Body of pancreas (tissue), 4 donors: Measurements from ENCODE around the gene LNPEP. TPM values are rescaled to one million over a fixed set of nuclear protein-coding genes. Genes with fewer than 3 reads are reported as not detected.

Experiments
- ATAC-seq: fragments of 150-250 bp; one replicate; pipeline ENCODE4 v1.9.1; 2016
- DNase-seq, 4 donors: peaks; one replicate each; pipeline ENCODE4 v3.0.0-alpha.2; 2019
- H3K27ac ChIP-seq, 4 donors: fragments of 200-600 bp; sonication (generic); 1 replicate in 3 of 4; 2 replicates in 1 of 4; pipeline versions ENCODE4 v1.5.1 to v1.6.1; 2016 to 2019; ENCODE audit warnings: mild to moderate bottlenecking in 1 of 4, mixed read lengths in 1 of 4, moderate library complexity in 1 of 4
- H3K27me3 ChIP-seq, 2 donors: fragments of 200-600 bp; sonication (generic); one replicate each; pipeline ENCODE4 v1.6.0; 2016; ENCODE audit warnings: mild to moderate bottlenecking in 1 of 2
- H3K36me3 ChIP-seq, 2 donors: fragments of 200-600 bp; sonication (generic); replicated peaks in 1 of 2; 2 replicates each; pipeline ENCODE4 v1.5.1; 2016; ENCODE audit warnings: low read depth in 2 of 2; ENCODE audit not compliant: insufficient read depth in 1 of 2
- H3K4me1 ChIP-seq: fragments of 200-600 bp; sonication (generic); one replicate; pipeline ENCODE4 v1.6.0; 2016
- H3K4me3 ChIP-seq, 2 donors: fragments of 200-600 bp; sonication (generic); 1 replicate in 1 of 2; 2 replicates in 1 of 2; pipeline ENCODE4 v1.5.1; 2016 to 2019
- H3K9me3 ChIP-seq, 3 donors: fragments of 200-600 bp; sonication (generic); 1 replicate in 2 of 3; 2 replicates in 1 of 3; pipeline ENCODE4 v1.5.1; 2016
- POLR2A ChIP-seq, 3 donors: fragments of 450-650 bp; IDR thresholded peaks; one replicate each; pipeline ENCODE4 v1.6.1; 2016; ENCODE audit warnings: antibody characterized with exemption in 3 of 3, mild to moderate bottlenecking in 2 of 3
- WGBS, 2 donors: methylation state at CpG; one replicate each; pipeline ENCODE4 v1.1.5; 2017; 5-methylcytosine and 5-hydroxymethylcytosine counted together
- intact Hi-C: fragments of 100-400 bp; cut with DNase I; formaldehyde crosslinking; loops from one replicate; pipeline ENCODE4 v1.15.1; 2023
- total RNA-seq, 2 donors: library from RNA; depleted of rRNA; stranded (reverse); fragments of >200 nt; gene quantifications; one replicate each; pipeline ENCODE4 v1.1.0, GENCODE V29; 2016
- TF ChIP-seq, protein P1 (sequence below), 7 experiments: fragments of 450-650 bp in 4 of 7; fragments of 200-600 bp in 3 of 7; sonication (generic) in 3 of 7; IDR thresholded peaks; one replicate each; pipeline ENCODE4 v1.5.1; 2016 to 2019; ENCODE audit warnings: antibody characterized with exemption in 7 of 7

Gene LNPEP
- total RNA-seq, 2 donors from 2014 or later = 16.8 to 22.1 TPM

DNA sequence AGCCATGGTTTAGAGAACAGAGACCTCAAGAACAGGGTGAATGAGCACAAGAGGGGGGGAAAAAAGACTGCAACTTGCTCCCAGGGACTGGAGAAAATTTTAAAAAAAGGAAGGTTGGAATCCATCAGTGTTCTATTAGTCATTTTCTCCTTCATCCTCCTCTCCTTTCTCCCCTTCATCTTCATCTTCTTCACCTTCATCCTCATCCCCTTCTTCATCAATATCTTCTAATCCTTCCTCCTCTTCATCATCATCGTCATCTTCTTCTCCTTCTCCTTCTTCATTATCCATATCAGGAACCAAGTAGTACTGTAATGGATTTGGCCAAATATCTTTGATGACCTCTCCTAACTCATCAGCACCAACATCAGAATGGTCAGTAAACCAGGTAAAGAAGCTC, 120.4 kb downstream of the LNPEP start:
- Histone ChIP-seq H3K9me3 (no peaks in the 10 kb centered on the region), H3K36me3 (no peaks in the 10 kb centered on the region), H3K4me3 (no peak overlapping the region), H3K27ac (no peak overlapping the region), H3K27me3 (no peaks in the 10 kb centered on the region), H3K4me1 (no peaks in the 10 kb centered on the region)
- intact Hi-C loops = no loop called here
- no peak for DNase-seq
- no peak for TF ChIP-seq POLR2A (IDR thresholded peaks at IDR 0.05)
- TF ChIP-seq, protein P1, sequence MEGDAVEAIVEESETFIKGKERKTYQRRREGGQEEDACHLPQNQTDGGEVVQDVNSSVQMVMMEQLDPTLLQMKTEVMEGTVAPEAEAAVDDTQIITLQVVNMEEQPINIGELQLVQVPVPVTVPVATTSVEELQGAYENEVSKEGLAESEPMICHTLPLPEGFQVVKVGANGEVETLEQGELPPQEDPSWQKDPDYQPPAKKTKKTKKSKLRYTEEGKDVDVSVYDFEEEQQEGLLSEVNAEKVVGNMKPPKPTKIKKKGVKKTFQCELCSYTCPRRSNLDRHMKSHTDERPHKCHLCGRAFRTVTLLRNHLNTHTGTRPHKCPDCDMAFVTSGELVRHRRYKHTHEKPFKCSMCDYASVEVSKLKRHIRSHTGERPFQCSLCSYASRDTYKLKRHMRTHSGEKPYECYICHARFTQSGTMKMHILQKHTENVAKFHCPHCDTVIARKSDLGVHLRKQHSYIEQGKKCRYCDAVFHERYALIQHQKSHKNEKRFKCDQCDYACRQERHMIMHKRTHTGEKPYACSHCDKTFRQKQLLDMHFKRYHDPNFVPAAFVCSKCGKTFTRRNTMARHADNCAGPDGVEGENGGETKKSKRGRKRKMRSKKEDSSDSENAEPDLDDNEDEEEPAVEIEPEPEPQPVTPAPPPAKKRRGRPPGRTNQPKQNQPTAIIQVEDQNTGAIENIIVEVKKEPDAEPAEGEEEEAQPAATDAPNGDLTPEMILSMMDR (IDR thresholded peaks at IDR 0.05) = no peak
- ATAC-seq = no peak
- WGBS, 2 donors = 71 to 88% methylated on average over 1 of the region's 1 CpG

DNA sequence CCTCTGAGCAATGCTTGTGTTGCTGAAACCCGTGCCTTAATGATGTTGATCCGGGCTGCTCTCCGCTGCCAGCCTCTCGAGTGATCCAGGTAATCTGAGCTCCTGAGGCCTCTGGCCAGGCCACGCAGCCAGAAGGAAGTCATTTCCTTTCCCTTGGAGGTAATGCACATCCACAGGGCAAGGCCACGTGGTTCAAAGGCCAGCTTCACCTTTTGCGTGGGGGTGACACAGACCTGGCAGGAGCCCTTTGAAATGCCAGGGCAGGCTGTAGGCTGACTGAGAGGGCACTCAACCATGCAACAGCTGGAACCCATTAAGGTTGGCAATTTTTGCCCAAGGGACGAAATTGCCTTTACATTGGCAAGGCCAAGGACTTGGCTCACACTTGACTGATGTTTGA, 126.2 kb downstream of the LNPEP start:
- ATAC-seq = no peak
- H3K4me1 ChIP-seq = no peaks in the 10 kb centered on the region
- H3K27me3 ChIP-seq = no peaks in the 10 kb centered on the region
- DNase-seq = no peak
- H3K27ac ChIP-seq = no peak overlapping the region
- 76 to 80% methylated on average over 3 to 8 of the region's 8 CpGs for WGBS, 2 donors
- intact Hi-C loops = no loop called here
- H3K9me3 ChIP-seq = no peaks in the 10 kb centered on the region
- no peaks in the 10 kb centered on the region for H3K36me3 ChIP-seq
- TF ChIP-seq POLR2A (IDR thresholded peaks at IDR 0.05) = no peak
- TF ChIP-seq, protein P1 (IDR thresholded peaks at IDR 0.05) = no peak
- H3K4me3 ChIP-seq = no peak overlapping the region

DNA sequence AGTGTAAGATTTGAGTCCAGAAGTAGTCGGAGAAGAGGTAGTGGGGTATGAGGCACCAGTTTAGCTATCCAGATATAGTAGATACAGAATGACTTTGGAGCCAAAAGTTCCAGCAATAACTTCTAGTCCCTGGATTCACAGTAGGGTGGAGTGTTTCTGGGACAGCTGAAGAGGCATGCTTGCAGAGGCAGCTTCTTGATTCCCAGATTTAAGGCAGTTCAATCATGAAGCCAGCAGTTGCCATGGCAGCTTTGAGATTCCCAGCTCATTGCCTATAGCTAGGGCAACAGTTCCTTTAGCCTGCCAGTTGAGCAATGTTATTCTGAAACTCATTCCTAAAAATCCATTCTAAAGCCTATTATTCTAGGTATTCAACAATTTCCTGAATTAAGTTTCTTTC, 127.4 kb downstream of the LNPEP start:
- Histone ChIP-seq H3K4me1 (no peaks in the 10 kb centered on the region), H3K9me3 (no peaks in the 10 kb centered on the region), H3K4me3 (no peak overlapping the region), H3K27ac (no peak overlapping the region), H3K27me3 (no peaks in the 10 kb centered on the region), H3K36me3 (no peaks in the 10 kb centered on the region)
- ATAC-seq = no peak
- intact Hi-C loops = no loop called here
- no peak for DNase-seq
- no peak for TF ChIP-seq POLR2A (IDR thresholded peaks at IDR 0.05)
- TF ChIP-seq, protein P1 (IDR thresholded peaks at IDR 0.05) = no peak
- 77 to 86% methylated on average over 1 of the region's 1 CpG for WGBS, 2 donors

DNA sequence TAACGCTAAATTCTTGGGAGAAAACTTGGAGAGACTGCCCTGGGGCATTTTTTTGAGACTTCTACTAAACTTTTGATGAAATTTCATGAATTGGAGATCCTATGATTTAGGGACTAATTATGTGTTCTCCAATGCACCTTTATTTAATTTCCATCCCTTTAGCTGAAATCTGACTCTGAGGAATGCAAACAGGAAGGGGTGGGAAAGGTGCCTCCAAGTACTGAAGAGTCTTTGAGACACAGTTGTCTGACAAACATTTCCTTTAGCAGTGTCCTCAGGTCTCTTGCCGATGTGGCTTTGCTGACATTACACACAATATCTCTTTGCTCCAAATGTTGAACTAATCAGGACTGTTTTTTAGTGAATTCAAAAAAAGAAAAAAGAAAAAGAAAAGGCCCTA, 129.6 kb downstream of the LNPEP start:
- intact Hi-C loops = no loop called here
- ATAC-seq (no peak), DNase-seq (no peak)
- H3K9me3 ChIP-seq = no peaks in the 10 kb centered on the region
- no peak for TF ChIP-seq POLR2A (IDR thresholded peaks at IDR 0.05)
- TF ChIP-seq, protein P1 (IDR thresholded peaks at IDR 0.05) = no peak
- no peak overlapping the region for H3K27ac ChIP-seq
- no peaks in the 10 kb centered on the region for H3K4me1 ChIP-seq
- WGBS, 2 donors = 54 to 78% methylated on average over 2 of the region's 2 CpGs
- no peak overlapping the region for H3K4me3 ChIP-seq
- no peaks in the 10 kb centered on the region for H3K27me3 ChIP-seq
- H3K36me3 ChIP-seq = no peaks in the 10 kb centered on the region

DNA sequence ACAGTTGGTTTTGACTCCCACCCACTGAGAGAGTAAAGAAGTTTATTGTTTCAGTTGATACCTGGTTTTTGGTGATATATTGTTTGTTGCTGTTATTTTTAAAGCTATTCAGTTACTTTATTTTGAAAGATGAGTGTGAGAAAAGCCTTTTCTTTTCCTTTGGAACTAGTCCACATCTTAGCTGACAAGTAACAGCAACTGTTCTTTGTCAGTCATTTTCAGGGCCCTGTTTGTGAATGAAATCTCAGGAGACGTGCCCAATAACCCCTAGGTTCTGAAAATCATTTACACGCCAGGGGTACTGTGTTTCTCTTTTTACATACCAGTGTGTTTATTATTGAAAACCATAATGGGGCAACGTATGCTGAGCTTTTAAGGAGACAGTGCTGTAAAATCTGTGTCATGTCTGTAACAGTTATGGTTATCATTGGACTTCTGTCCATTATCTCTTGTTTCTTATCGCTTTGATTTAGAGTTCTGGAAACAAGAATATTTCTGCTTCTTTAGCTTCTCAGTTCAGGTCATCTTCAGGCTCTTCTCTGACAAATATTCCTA, 131.5 kb downstream of the LNPEP start:
- H3K36me3 ChIP-seq = no peaks in the 10 kb centered on the region
- H3K4me3 ChIP-seq = no peak overlapping the region
- intact Hi-C loops = no loop called here
- DNase-seq (no peak), ATAC-seq (no peak)
- no peaks in the 10 kb centered on the region for H3K9me3 ChIP-seq
- no peak for TF ChIP-seq POLR2A (IDR thresholded peaks at IDR 0.05)
- TF ChIP-seq, protein P1 (IDR thresholded peaks at IDR 0.05) = no peak
- H3K4me1 ChIP-seq = no peaks in the 10 kb centered on the region
- H3K27me3 ChIP-seq = no peaks in the 10 kb centered on the region
- no peak overlapping the region for H3K27ac ChIP-seq
- 68 to 79% methylated on average over 4 of the region's 4 CpGs for WGBS, 2 donors
